Measurements from ENCODE around the gene HEBP2. TPM values are rescaled to one million over a fixed set of nuclear protein-coding genes. Genes with fewer than 3 reads are reported as not detected.

The HEBP2 gene
- total RNA-seq, 1 donor from 2014 or later = 63.2 TPM

DNA sequence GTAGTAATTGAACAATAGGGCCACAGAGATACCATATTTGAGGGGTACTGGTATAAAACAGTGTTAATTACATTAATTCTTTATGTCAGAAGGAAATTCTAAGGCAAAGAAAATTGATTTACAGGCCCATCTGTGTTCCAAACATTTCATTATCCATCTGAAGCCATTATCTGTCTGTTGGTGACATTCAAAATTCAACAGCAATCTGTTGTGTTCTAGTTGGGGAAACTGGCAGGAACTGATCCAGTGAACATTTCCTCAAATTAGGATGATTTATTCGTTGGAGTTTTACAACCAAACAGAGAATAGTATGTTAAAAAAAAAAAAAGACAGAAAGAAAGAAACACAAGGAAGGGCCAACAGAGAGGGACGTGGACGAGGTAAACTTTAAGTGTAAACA lies 30.1 kb downstream of the HEBP2 start:
- Histone ChIP-seq H3K27ac (no peak overlapping the region), H3K9me3 (no peaks in the 10 kb centered on the region), H3K27me3 (no peaks in the 10 kb centered on the region), H3K4me3 (no peak overlapping the region), H3K36me3 (no peaks in the 10 kb centered on the region), H3K4me1 (no peaks in the 10 kb centered on the region)
- DNase-seq (ENCODE audit: low spot score in 2 of 2) = no peak
- intact Hi-C loops (cut with DNase I) = no loop called here
- TF ChIP-seq, protein P1, sequence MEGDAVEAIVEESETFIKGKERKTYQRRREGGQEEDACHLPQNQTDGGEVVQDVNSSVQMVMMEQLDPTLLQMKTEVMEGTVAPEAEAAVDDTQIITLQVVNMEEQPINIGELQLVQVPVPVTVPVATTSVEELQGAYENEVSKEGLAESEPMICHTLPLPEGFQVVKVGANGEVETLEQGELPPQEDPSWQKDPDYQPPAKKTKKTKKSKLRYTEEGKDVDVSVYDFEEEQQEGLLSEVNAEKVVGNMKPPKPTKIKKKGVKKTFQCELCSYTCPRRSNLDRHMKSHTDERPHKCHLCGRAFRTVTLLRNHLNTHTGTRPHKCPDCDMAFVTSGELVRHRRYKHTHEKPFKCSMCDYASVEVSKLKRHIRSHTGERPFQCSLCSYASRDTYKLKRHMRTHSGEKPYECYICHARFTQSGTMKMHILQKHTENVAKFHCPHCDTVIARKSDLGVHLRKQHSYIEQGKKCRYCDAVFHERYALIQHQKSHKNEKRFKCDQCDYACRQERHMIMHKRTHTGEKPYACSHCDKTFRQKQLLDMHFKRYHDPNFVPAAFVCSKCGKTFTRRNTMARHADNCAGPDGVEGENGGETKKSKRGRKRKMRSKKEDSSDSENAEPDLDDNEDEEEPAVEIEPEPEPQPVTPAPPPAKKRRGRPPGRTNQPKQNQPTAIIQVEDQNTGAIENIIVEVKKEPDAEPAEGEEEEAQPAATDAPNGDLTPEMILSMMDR (IDR thresholded peaks at IDR 0.05) = no peak

DNA sequence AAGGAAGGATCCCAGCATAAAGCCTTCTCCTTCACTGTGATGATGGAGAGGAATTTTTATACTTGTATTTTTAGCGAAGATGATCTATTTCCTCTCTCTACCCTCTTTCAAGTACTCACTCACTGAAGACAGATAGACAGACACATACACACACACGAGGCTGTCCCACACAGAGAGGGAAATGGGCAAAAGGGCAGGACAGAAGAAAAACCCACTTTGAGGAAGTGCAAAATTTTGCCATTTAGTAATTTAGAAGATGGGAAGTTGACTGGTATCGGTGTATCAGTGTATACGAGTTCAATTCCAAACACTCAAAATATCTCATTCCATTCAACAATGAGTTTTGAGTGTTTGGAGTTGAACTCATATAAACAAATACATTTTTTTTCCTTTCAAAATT lies 30.9 kb downstream of the HEBP2 start:
- no peak overlapping the region for H3K27ac ChIP-seq
- no peaks in the 10 kb centered on the region for H3K36me3 ChIP-seq
- no peak overlapping the region for H3K4me3 ChIP-seq
- intact Hi-C loops (cut with DNase I) = no loop called here
- TF ChIP-seq, protein P1 (IDR thresholded peaks at IDR 0.05) = no peak
- DNase-seq (ENCODE audit: low spot score in 2 of 2) = no peak
- no peaks in the 10 kb centered on the region for H3K4me1 ChIP-seq
- H3K9me3 ChIP-seq = no peaks in the 10 kb centered on the region
- no peaks in the 10 kb centered on the region for H3K27me3 ChIP-seq

DNA sequence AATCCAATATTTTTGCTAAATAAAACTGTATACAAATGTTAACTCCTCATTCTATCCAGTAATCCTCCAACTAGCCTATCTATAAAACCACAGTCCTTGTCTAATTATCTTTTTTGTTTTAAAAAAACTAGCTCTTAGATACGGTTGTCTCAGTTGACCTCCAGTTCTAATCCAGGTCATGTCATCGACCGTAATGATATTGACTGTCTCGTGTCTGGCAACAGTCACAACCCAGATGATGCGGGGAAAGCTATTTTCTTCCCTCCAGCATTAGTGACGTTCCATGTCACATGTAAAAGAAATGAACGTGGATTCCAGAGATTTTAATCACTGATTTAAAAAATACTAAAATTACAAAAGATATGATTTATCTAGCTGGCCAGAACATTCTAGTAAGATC lies 35.5 kb downstream of the HEBP2 start:
- no peaks in the 10 kb centered on the region for H3K9me3 ChIP-seq
- H3K27ac ChIP-seq = no peak overlapping the region
- H3K4me3 ChIP-seq = no peak overlapping the region
- H3K36me3 ChIP-seq = no peaks in the 10 kb centered on the region
- H3K27me3 ChIP-seq = no peaks in the 10 kb centered on the region
- intact Hi-C loops (cut with DNase I) = no loop called here
- H3K4me1 ChIP-seq = no peaks in the 10 kb centered on the region
- DNase-seq (ENCODE audit: low spot score in 2 of 2) = no peak
- TF ChIP-seq, protein P1 (IDR thresholded peaks at IDR 0.05) = no peak

DNA sequence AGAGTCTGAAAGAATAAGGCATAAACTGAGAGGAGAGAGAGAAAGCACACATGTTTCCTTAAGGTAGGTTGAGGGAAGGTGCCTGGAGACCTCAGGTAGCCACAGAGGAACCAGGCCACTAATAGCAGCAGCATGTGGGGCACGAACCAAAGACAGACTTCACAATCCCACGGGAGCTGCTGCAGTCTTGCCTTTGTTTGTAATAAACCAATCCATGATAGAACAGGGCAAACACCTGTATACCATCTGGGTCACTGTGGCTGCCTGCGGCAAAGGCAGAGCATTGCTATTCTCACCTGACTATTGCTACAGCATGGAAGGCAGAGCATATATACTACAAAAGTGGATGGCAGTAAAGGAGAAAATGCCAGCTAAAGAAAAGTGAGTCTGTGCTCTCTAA lies 36.3 kb downstream of the HEBP2 start:
- no peak overlapping the region for H3K27ac ChIP-seq
- no peaks in the 10 kb centered on the region for H3K27me3 ChIP-seq
- no peaks in the 10 kb centered on the region for H3K9me3 ChIP-seq
- intact Hi-C loops (cut with DNase I) = no loop called here
- no peak overlapping the region for H3K4me3 ChIP-seq
- TF ChIP-seq, protein P1 (IDR thresholded peaks at IDR 0.05) = no peak
- no peak for DNase-seq (ENCODE audit: low spot score in 2 of 2)
- H3K36me3 ChIP-seq = no peaks in the 10 kb centered on the region
- no peaks in the 10 kb centered on the region for H3K4me1 ChIP-seq

DNA sequence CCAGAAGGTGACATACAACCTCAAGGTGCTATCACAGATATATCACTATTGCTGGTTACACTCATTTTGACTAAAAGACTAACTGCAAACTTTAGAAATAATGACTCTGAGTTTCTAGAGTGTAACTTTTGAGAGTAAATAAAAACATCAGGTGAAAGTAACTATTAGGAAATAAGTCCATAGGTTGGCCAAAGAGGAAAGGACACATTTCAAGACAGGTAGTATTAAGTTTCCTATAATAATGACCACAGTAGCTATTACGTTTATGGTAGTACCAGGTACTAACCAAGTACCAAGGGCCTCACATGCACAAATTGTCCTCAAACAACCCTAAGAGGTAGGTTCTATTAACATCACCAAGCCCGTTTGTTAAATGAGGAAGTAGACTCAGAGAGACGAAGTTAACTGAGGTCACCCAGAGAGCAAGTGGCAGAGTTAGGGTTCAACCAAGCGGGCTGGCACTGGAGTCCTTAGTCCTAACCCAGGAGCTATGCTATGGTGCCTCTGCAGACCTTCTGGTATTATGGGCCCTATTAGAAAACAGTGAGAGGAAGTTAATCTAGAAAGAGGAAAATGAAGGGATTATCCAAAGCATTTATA lies 36.8 kb downstream of the HEBP2 start:
- Histone ChIP-seq H3K27me3 (no peaks in the 10 kb centered on the region), H3K4me3 (no peak overlapping the region)
- TF ChIP-seq, protein P1 (IDR thresholded peaks at IDR 0.05) = no peak

DNA sequence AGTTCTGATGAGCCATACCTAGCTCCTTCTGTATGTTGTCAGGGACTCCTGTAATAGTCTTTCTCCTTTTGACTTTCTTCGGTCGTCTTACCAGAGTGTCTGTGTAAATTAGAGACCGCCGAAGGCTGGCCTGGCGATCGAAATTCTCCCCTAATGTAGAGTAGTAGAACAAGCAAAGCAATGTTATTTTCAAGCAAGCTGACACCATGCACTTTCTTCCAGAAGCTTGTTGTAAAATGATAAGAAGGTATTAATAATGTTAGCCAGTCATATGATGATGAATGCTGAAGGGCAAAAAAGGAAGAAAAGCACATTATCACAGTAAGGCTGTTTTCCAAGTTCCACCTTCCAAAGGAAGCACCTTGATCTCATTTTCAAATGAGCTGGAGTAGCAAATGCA lies 37.9 kb downstream of the HEBP2 start:
- TF ChIP-seq, protein P1 (IDR thresholded peaks at IDR 0.05) = no peak
- Histone ChIP-seq H3K27me3 (no peaks in the 10 kb centered on the region), H3K9me3 (no peaks in the 10 kb centered on the region), H3K36me3 (no peaks in the 10 kb centered on the region), H3K27ac (no peak overlapping the region), H3K4me3 (no peak overlapping the region), H3K4me1 (no peaks in the 10 kb centered on the region)
- no peak for DNase-seq (ENCODE audit: low spot score in 2 of 2)
- intact Hi-C loops (cut with DNase I) = no loop called here

More for the DNA sequence above, 36.8 kb downstream of the HEBP2 start:
- H3K27ac ChIP-seq = no peak overlapping the region
- intact Hi-C loops (cut with DNase I) = no loop called here
- no peaks in the 10 kb centered on the region for H3K4me1 ChIP-seq
- DNase-seq (ENCODE audit: low spot score in 2 of 2) = no peak
- H3K36me3 ChIP-seq = no peaks in the 10 kb centered on the region
- H3K9me3 ChIP-seq = no peaks in the 10 kb centered on the region
